CD4-positive, alpha-beta T cell (primary cell): Measurements from ENCODE around the gene KRTCAP2. TPM values are rescaled to one million over a fixed set of nuclear protein-coding genes. Genes with fewer than 3 reads are reported as not detected.
A peak's percentile ranks its signal among the peaks of the same experiment; 100 is the strongest.

Source experiments
- ATAC-seq: fragments of 200-7000 bp; cut with Tn5 transposase; one replicate; pipeline ENCODE4 v1.10.0; 2022; ENCODE audit warnings: mild to moderate bottlenecking; ENCODE audit not compliant: poor library complexity
- CTCF ChIA-PET: fragments of 350-600 bp; sonication (Branson Sonifier 250); formaldehyde crosslinking; loops from one replicate; lab custom pipeline; 2021; ENCODE audit warnings: antibody characterized with exemption, inconsistent platforms; lab: Charles Lee
- POLR2A ChIA-PET: fragments of 350-600 bp; sonication (Branson Sonifier 250); formaldehyde crosslinking; loops from one replicate; lab custom pipeline; 2021; ENCODE audit warnings: antibody characterized with exemption, inconsistent platforms; lab: Charles Lee
- DNase-seq, 14 experiments: peaks; one replicate each; pipeline ENCODE4 v3.0.0-alpha.2; 2013 to 2020; ENCODE audit warnings: mixed read lengths in 2 of 14
- H3K27ac ChIP-seq, 2 donors: one replicate each; pipeline versions ENCODE4 v1.5.1 to v1.7.0; 2013; ENCODE audit warnings: low read length in 2 of 2, low read depth in 1 of 2, mild to moderate bottlenecking in 1 of 2
- H3K27me3 ChIP-seq, 2 experiments: 1 replicate in 1 of 2; 2 replicates in 1 of 2; pipeline versions ENCODE4 v1.6.1 to v1.7.0; 2013; ENCODE audit warnings: low read length in 2 of 2, control low read depth in 1 of 2, mild to moderate bottlenecking in 1 of 2, moderate library complexity in 1 of 2; ENCODE audit not compliant: insufficient read depth in 2 of 2, control insufficient read depth in 1 of 2
- H3K36me3 ChIP-seq: one replicate; pipeline ENCODE4 v1.6.1; 2013; ENCODE audit warnings: low read length, control low read depth; ENCODE audit not compliant: insufficient read depth
- H3K4me1 ChIP-seq: one replicate; pipeline ENCODE4 v1.6.1; 2013; ENCODE audit warnings: low read length, control low read depth; ENCODE audit not compliant: insufficient read depth
- H3K4me3 ChIP-seq: one replicate; pipeline ENCODE4 v1.5.1; 2013; ENCODE audit warnings: mild to moderate bottlenecking, low read length, moderate library complexity
- H3K9me3 ChIP-seq, 2 experiments: 1 replicate in 1 of 2; 2 replicates in 1 of 2; pipeline versions ENCODE4 v1.6.1 to v1.7.0; 2013; ENCODE audit warnings: low read length in 2 of 2, mild to moderate bottlenecking in 2 of 2, control low read depth in 1 of 2, moderate library complexity in 1 of 2; ENCODE audit not compliant: control insufficient read depth in 1 of 2, insufficient read depth in 1 of 2
- H3K27ac Mint-ChIP-seq: one replicate; pipeline ENCODE4 v1.8.0; 2020; ENCODE audit warnings: mixed read lengths
- H3K27me3 Mint-ChIP-seq: one replicate; pipeline ENCODE4 v1.8.0; 2021; ENCODE audit warnings: mixed read lengths
- H3K36me3 Mint-ChIP-seq: one replicate; pipeline ENCODE4 v1.8.0; 2021; ENCODE audit warnings: low read depth, mixed read lengths
- H3K4me1 Mint-ChIP-seq: one replicate; pipeline ENCODE4 v1.8.0; 2021; ENCODE audit warnings: low read depth, mixed read lengths
- H3K4me3 Mint-ChIP-seq: one replicate; pipeline ENCODE4 v1.8.0; 2020; ENCODE audit warnings: mild to moderate bottlenecking, mixed read lengths
- H3K9me3 Mint-ChIP-seq: one replicate; pipeline ENCODE4 v1.8.0; 2020; ENCODE audit warnings: mixed read lengths
- CTCF ChIP-seq: fragments of 200-600 bp; IDR thresholded peaks from one replicate; pipeline ENCODE4 v1.8.0; 2022; ENCODE audit warnings: antibody characterized with exemption, mild to moderate bottlenecking
- intact Hi-C, 2 experiments: fragments of 100-400 bp; cut with DNase I in 1 of 2; cut with micrococcal nuclease in 1 of 2; formaldehyde crosslinking; loops; one replicate each; pipeline versions ENCODE4 v1.15.1 to v1.9.0; 2023 to 2025; cut with DNase I, micrococcal nuclease
- total RNA-seq, 174 experiments: library from RNA in 2 of 174; stranded (reverse) in 2 of 174; gene quantifications; one replicate each; pipeline ENCODE4 v1.2.3 and lab custom pipeline; 2021 to 2026

The KRTCAP2 gene
- total RNA-seq, 2 experiments from 2014 or later = 77.8 TPM

- H3K9me3 Mint-ChIP-seq = no peaks in the 10 kb centered on the region
- Histone ChIP-seq H3K9me3 (no peaks in the 10 kb centered on the region), H3K4me1 (peaks cover 55% of the 10 kb centered on the region), H3K27me3 (no peaks in the 10 kb centered on the region), H3K4me3 (peak within 1 kb of the TSS; percentile 77), H3K27ac (peak within 1 kb of the TSS; percentile 89 to 91), H3K36me3 (peaks cover 42% of the 10 kb centered on the region)
- CTCF ChIA-PET = interaction anchor here (0.7 to 4.4 kb wide), 16 partner anchors 20 to 694 kb away, joined by 3 to 34 read pairs (median 6); partner anchors contain the start of genes PBXIP1 and THBS3
- peak; percentile 12 for ATAC-seq
- H3K4me1 Mint-ChIP-seq = peaks cover 52% of the 10 kb centered on the region
- H3K36me3 Mint-ChIP-seq = peaks cover 53% of the 10 kb centered on the region
- TF ChIP-seq CTCF = peak; percentile 1
- no peaks in the 10 kb centered on the region for H3K27me3 Mint-ChIP-seq
- peak within 1 kb of the TSS; percentile 95 for H3K27ac Mint-ChIP-seq
- peak within 1 kb of the TSS; percentile 100 for H3K4me3 Mint-ChIP-seq
- peak in 13 of 14 experiments; percentile 33 to 81 (median 54) for DNase-seq
- intact Hi-C loops = loop anchor here in 1 of 2 experiments (1.0 kb wide), 1 partner anchor 33 kb away; the partner anchor contains the start of gene DPM3
- POLR2A ChIA-PET = interaction anchor here (0.6 to 4.4 kb wide), 19 partner anchors 20 to 222 kb away, joined by 3 to 31 read pairs (median 5); partner anchors contain the start of genes ADAM15, CLK2, EFNA3 and SCAMP3
Measured at GRCh38 chr1:155173478-155174323, 597 bp upstream of the KRTCAP2 start, which contains the start of gene TRIM46. Gene TRIM46 (plus strand): TSS chr1:155173849. CDS start chr1:155173967, 118 bp downstream.

GRCh38 chr1:155171836-155172731 lies 1.0 kb downstream of the KRTCAP2 start:
- ATAC-seq = peak; percentile 39
- Mint-ChIP-seq H3K36me3 (peaks cover 47% of the 10 kb centered on the region), H3K9me3 (no peaks in the 10 kb centered on the region), H3K27me3 (peaks cover 3% of the 10 kb centered on the region), H3K27ac (peak overlapping the region; percentile 95), H3K4me3 (peak overlapping the region; percentile 100), H3K4me1 (peaks cover 63% of the 10 kb centered on the region)
- H3K4me1 ChIP-seq = peaks cover 64% of the 10 kb centered on the region
- H3K36me3 ChIP-seq = peaks cover 30% of the 10 kb centered on the region
- POLR2A ChIA-PET = interaction anchor here (0.9 to 4.4 kb wide), 15 partner anchors 22 to 220 kb away, joined by 3 to 31 read pairs (median 6); partner anchors contain the start of genes ADAM15, CLK2 and SLC50A1
- peak overlapping the region; percentile 89 to 91 for H3K27ac ChIP-seq
- no peak for TF ChIP-seq CTCF
- no peaks in the 10 kb centered on the region for H3K9me3 ChIP-seq
- H3K27me3 ChIP-seq = peaks cover 0 to under 1% of the 10 kb centered on the region in 2 experiments
- peak overlapping the region; percentile 77 for H3K4me3 ChIP-seq
- no peak for DNase-seq
- CTCF ChIA-PET = interaction anchor here (0.8 to 4.2 kb wide), 15 partner anchors 22 to 217 kb away, joined by 3 to 26 read pairs (median 7); partner anchors contain the start of genes PBXIP1 and THBS3
- intact Hi-C loops = no loop called here

GRCh38 chr1:155170806-155171205 lies 2.3 kb downstream of the KRTCAP2 start:
- Histone ChIP-seq H3K4me3 (no peak overlapping the region), H3K4me1 (peaks cover 56% of the 10 kb centered on the region), H3K27ac (no peak overlapping the region), H3K36me3 (peaks cover 25% of the 10 kb centered on the region), H3K9me3 (no peaks in the 10 kb centered on the region), H3K27me3 (peaks cover 0 to 7% of the 10 kb centered on the region in 2 experiments)
- POLR2A ChIA-PET = interaction anchor here (1.0 kb wide), 1 partner anchor 35 kb away, joined by 3 read pairs; the partner anchor contains the start of gene SLC50A1
- Mint-ChIP-seq H3K4me1 (peaks cover 53% of the 10 kb centered on the region), H3K27ac (peak overlapping the region; percentile 95), H3K9me3 (no peaks in the 10 kb centered on the region), H3K4me3 (peak overlapping the region; percentile 100), H3K36me3 (peaks cover 41% of the 10 kb centered on the region), H3K27me3 (peaks cover 3% of the 10 kb centered on the region)
- no peak for ATAC-seq
- no peak for TF ChIP-seq CTCF
- intact Hi-C loops = no loop called here
- CTCF ChIA-PET = interaction anchor here (0.6 to 0.7 kb wide), 4 partner anchors 79 to 847 kb away, joined by 3 to 4 read pairs (median 4); no protein-coding TSS in a partner anchor
- no peak for DNase-seq
